MM.1S (cell line): ENCODE data around the gene KCTD7.

Experiments used
- EZH2 ChIP-seq: fragments of 300-600 bp; sonication (generic); optimal IDR thresholded peaks from 2 replicates; pipeline ENCODE3; 2017; ENCODE audit warnings: low read depth, mild to moderate bottlenecking, antibody characterized with exemption, low read length, mixed read lengths
- TF ChIP-seq, protein P1 (sequence below): fragments of 300-600 bp; sonication (generic); IDR thresholded peaks from 2 replicates; pipeline ENCODE4 v1.5.1; 2016; ENCODE audit warnings: antibody characterized with exemption, low read length, mixed read lengths

DNA sequence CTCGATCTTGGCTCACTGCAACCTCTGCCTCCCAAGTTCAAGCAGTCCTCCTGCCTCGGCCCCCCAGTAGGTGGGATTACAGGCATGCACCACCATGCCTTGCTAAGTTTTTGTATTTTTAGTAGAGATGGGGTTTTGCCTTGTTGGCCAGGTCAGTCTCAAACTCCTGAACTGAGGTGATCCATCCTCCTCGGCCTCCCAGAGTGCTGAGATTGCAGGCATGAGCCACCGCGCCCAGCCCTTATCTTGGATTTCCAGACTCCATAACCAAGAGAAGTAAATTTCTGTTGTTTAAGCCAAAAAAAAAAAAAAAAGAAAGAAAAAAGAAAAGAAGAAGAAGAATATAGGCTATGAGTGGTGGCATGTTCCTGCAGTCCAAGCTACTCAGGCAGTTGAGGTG, 58.5 kb downstream of the KCTD7 start:
- TF ChIP-seq, protein P1, sequence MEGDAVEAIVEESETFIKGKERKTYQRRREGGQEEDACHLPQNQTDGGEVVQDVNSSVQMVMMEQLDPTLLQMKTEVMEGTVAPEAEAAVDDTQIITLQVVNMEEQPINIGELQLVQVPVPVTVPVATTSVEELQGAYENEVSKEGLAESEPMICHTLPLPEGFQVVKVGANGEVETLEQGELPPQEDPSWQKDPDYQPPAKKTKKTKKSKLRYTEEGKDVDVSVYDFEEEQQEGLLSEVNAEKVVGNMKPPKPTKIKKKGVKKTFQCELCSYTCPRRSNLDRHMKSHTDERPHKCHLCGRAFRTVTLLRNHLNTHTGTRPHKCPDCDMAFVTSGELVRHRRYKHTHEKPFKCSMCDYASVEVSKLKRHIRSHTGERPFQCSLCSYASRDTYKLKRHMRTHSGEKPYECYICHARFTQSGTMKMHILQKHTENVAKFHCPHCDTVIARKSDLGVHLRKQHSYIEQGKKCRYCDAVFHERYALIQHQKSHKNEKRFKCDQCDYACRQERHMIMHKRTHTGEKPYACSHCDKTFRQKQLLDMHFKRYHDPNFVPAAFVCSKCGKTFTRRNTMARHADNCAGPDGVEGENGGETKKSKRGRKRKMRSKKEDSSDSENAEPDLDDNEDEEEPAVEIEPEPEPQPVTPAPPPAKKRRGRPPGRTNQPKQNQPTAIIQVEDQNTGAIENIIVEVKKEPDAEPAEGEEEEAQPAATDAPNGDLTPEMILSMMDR: no peak
- TF ChIP-seq EZH2: no peak
